H1 (cell line): ENCODE results near the gene KIZ. TPM values are rescaled to one million over a fixed set of nuclear protein-coding genes. Genes with fewer than 3 reads are reported as not detected.

Source experiments
- CTCF ChIA-PET: fragments of 300-600 bp; sonication (Branson Sonifier 250); formaldehyde crosslinking; loops from one replicate; lab custom pipeline; 2021; ENCODE audit not compliant: partially characterized antibody; lab: Charles Lee
- POLR2A ChIA-PET: fragments of 300-600 bp; sonication (Branson Sonifier 250); formaldehyde crosslinking; loops from one replicate; lab custom pipeline; 2021; ENCODE audit warnings: inconsistent platforms; ENCODE audit not compliant: partially characterized antibody; lab: Charles Lee
- DNase-seq, 2 experiments: peaks; one replicate each; pipeline versions ENCODE4 v3.0.0 to v3.0.0-alpha.2; 2010 to 2022; ENCODE audit warnings: low spot score in 2 of 2, low read depth in 1 of 2, mixed read lengths in 1 of 2
- FAIRE-seq: peaks from 2 replicates; lab custom pipeline; 2011; peaks lifted over from hg19 to GRCh38; lab: Jason Lieb, UNC
- H2AFZ ChIP-seq: 2 replicates; pipeline ENCODE4 v1.8.1; 2012; ENCODE audit warnings: low read length, inconsistent platforms
- H2AK5ac ChIP-seq: 2 replicates; pipeline ENCODE4 v1.6.1; 2013; ENCODE audit warnings: low read depth, low read length
- H2BK120ac ChIP-seq: replicated peaks from 2 replicates; pipeline ENCODE3; 2013; ENCODE audit warnings: low read depth, low read length, inconsistent platforms
- H2BK12ac ChIP-seq: 2 replicates; pipeline ENCODE4 v1.6.1; 2013; ENCODE audit warnings: low read depth, low read length
- H2BK15ac ChIP-seq: 2 replicates; pipeline ENCODE4 v1.6.1; 2013; ENCODE audit warnings: low read length
- H2BK20ac ChIP-seq: 2 replicates; pipeline ENCODE4 v1.6.1; 2013; ENCODE audit warnings: low read length
- H2BK5ac ChIP-seq: 2 replicates; pipeline ENCODE4 v1.6.1; 2013; ENCODE audit warnings: low read depth, low read length
- H3K14ac ChIP-seq: 2 replicates; pipeline ENCODE4 v1.6.1; 2013; ENCODE audit warnings: inconsistent platforms; ENCODE audit not compliant: insufficient read length
- H3K18ac ChIP-seq: 2 replicates; pipeline ENCODE4 v1.6.1; 2013; ENCODE audit warnings: low read length; ENCODE audit errors: extremely low read depth
- H3K23ac ChIP-seq: 2 replicates; pipeline ENCODE4 v1.6.1; 2013; ENCODE audit warnings: inconsistent platforms; ENCODE audit not compliant: insufficient read length
- H3K23me2 ChIP-seq: 2 replicates; pipeline ENCODE4 v1.6.1; 2013; ENCODE audit warnings: low read depth, low read length
- H3K27ac ChIP-seq: 2 replicates; pipeline ENCODE4 v1.6.1; 2011; ENCODE audit warnings: low read depth, low read length, inconsistent platforms
- H3K27me3 ChIP-seq, 4 experiments: replicated peaks in 1 of 4; 1 replicate in 1 of 4; 2 replicates in 3 of 4; pipeline versions ENCODE4 v1.6.1 to v1.8.1; 2011 to 2013; ENCODE audit warnings: low read length in 3 of 4, mild to moderate bottlenecking in 3 of 4, inconsistent platforms in 2 of 4, mixed read lengths in 2 of 4, moderate library complexity in 1 of 4; ENCODE audit not compliant: control insufficient read depth in 3 of 4, insufficient read depth in 3 of 4; ENCODE audit errors: extremely low read depth in 1 of 4
- H3K36me3 ChIP-seq, 4 experiments: 2 replicates each; pipeline versions ENCODE4 v1.6.1 to v1.8.1; 2011 to 2013; ENCODE audit warnings: mild to moderate bottlenecking in 4 of 4, low read length in 3 of 4, moderate library complexity in 2 of 4, control low read depth in 1 of 4, inconsistent platforms in 1 of 4; ENCODE audit not compliant: insufficient read depth in 4 of 4, control insufficient read depth in 2 of 4
- H3K4ac ChIP-seq: replicated peaks from 2 replicates; pipeline ENCODE3; 2013; ENCODE audit warnings: low read length, low read depth, mixed read lengths, inconsistent platforms; ENCODE audit not compliant: insufficient read length
- H3K4me1 ChIP-seq, 4 experiments: replicated peaks in 1 of 4; 1 replicate in 1 of 4; 2 replicates in 3 of 4; pipeline versions ENCODE4 v1.6.1 to v1.8.1; 2011 to 2013; ENCODE audit warnings: low read length in 3 of 4, inconsistent platforms in 2 of 4, mixed read lengths in 1 of 4; ENCODE audit not compliant: insufficient read depth in 4 of 4, control insufficient read depth in 3 of 4
- H3K4me2 ChIP-seq, 2 experiments: 2 replicates each; pipeline versions ENCODE4 v1.6.1 to v1.8.1; 2011 to 2013; ENCODE audit warnings: low read depth in 2 of 2, low read length in 2 of 2, control low read depth in 1 of 2, inconsistent platforms in 1 of 2, mild to moderate bottlenecking in 1 of 2; ENCODE audit not compliant: insufficient read depth in 1 of 2
- H3K4me3 ChIP-seq, 4 experiments: fragments of 200-600, 300-600 bp in 1 of 4; sonication (generic), shearing (Covaris generic), sonication (Bioruptor Twin) in 1 of 4; 2 replicates each; pipeline versions ENCODE4 v1.5.1 to v1.8.1; 2011 to 2016; ENCODE audit warnings: low read length in 4 of 4, low read depth in 3 of 4, control low read depth in 2 of 4, inconsistent platforms in 2 of 4, mild to moderate bottlenecking in 2 of 4, mixed read lengths in 1 of 4, moderate library complexity in 1 of 4; ENCODE audit not compliant: insufficient read depth in 2 of 4; ENCODE audit errors: extremely low read depth in 1 of 4
- H3K56ac ChIP-seq: replicated peaks from 2 replicates; pipeline ENCODE3; 2013; ENCODE audit warnings: low read depth, mild to moderate bottlenecking, mixed read lengths, low read length, inconsistent platforms; ENCODE audit not compliant: insufficient read length
- H3K79me1 ChIP-seq: 2 replicates; pipeline ENCODE4 v1.6.1; 2013; ENCODE audit warnings: low read depth, low read length, control low read depth
- H3K79me2 ChIP-seq, 2 experiments: 2 replicates each; pipeline versions ENCODE4 v1.6.1 to v1.8.1; 2012 to 2013; ENCODE audit warnings: low read length in 2 of 2, mild to moderate bottlenecking in 2 of 2, inconsistent platforms in 1 of 2; ENCODE audit not compliant: insufficient read depth in 2 of 2, control insufficient read depth in 1 of 2
- H3K9ac ChIP-seq, 4 experiments: replicated peaks in 1 of 4; 1 replicate in 1 of 4; 2 replicates in 3 of 4; pipeline versions ENCODE4 v1.6.1 to v1.8.1; 2011 to 2013; ENCODE audit warnings: low read depth in 3 of 4, low read length in 3 of 4, control low read depth in 2 of 4, mild to moderate bottlenecking in 2 of 4, moderate library complexity in 2 of 4, inconsistent platforms in 1 of 4; ENCODE audit errors: extremely low read depth in 1 of 4
- H3K9me3 ChIP-seq, 2 experiments: 2 replicates each; pipeline versions ENCODE4 v1.6.1 to v1.8.1; 2012 to 2013; ENCODE audit warnings: mild to moderate bottlenecking in 2 of 2, moderate library complexity in 2 of 2, control low read depth in 1 of 2, inconsistent platforms in 1 of 2, low read depth in 1 of 2, low read length in 1 of 2, mixed read lengths in 1 of 2; ENCODE audit not compliant: insufficient read depth in 2 of 2
- H4K20me1 ChIP-seq, 2 experiments: replicated peaks in 1 of 2; 2 replicates each; pipeline versions ENCODE3 to v1.8.1; 2011 to 2013; ENCODE audit warnings: inconsistent platforms in 2 of 2, low read length in 2 of 2, mild to moderate bottlenecking in 1 of 2; ENCODE audit not compliant: insufficient read depth in 2 of 2, control insufficient read depth in 1 of 2
- H4K5ac ChIP-seq: 2 replicates; pipeline ENCODE4 v1.6.1; 2013; ENCODE audit warnings: low read length, low read depth, mixed read lengths, inconsistent platforms; ENCODE audit not compliant: insufficient read length
- H4K8ac ChIP-seq: 2 replicates; pipeline ENCODE4 v1.8.0; 2013; ENCODE audit warnings: mild to moderate bottlenecking, moderate library complexity, low read length, inconsistent platforms; ENCODE audit not compliant: insufficient read depth; ENCODE audit errors: extremely low read depth
- H4K91ac ChIP-seq: replicated peaks from 2 replicates; pipeline ENCODE3; 2013; ENCODE audit warnings: low read length, mixed read lengths, inconsistent platforms; ENCODE audit not compliant: insufficient read length
- EP300 ChIP-seq, 2 experiments: IDR thresholded peaks; 1 replicate in 1 of 2; 2 replicates in 1 of 2; pipeline ENCODE4 v1.6.1; 2011 to 2012; ENCODE audit warnings: low read depth in 2 of 2, low read length in 2 of 2, mild to moderate bottlenecking in 2 of 2, borderline replicate concordance in 1 of 2, inconsistent platforms in 1 of 2, moderate library complexity in 1 of 2
- JUND ChIP-seq: IDR thresholded peaks from 2 replicates; pipeline ENCODE4 v1.6.1; 2011; ENCODE audit warnings: mild to moderate bottlenecking, improper control_type of control experiment, low read length
- POU5F1 ChIP-seq: IDR thresholded peaks from 2 replicates; pipeline ENCODE4 v1.6.1; 2011; ENCODE audit warnings: low read depth, mild to moderate bottlenecking, low read length, moderate library complexity
- TAF1 ChIP-seq: IDR thresholded peaks from 2 replicates; pipeline ENCODE4 v1.6.1; 2011; ENCODE audit warnings: mild to moderate bottlenecking, low read depth, low read length
- WGBS, 2 experiments: shearing (Covaris generic) in 1 of 2; methylation state at CpG; one replicate each; pipeline versions ENCODE4 v1.1.6 to v1.1.7; 2013 to 2015; ENCODE audit warnings: low lambda C conversion rate in 2 of 2, mixed read lengths in 2 of 2, inconsistent platforms in 1 of 2, low coverage in 1 of 2, missing lambda C conversion rate in 1 of 2; ENCODE audit not compliant: insufficient replicate concordance in 2 of 2, insufficient coverage in 1 of 2, insufficient read length in 1 of 2; ENCODE audit errors: extremely low coverage in 1 of 2, missing lambda C conversion rate in 1 of 2; 5-methylcytosine and 5-hydroxymethylcytosine counted together
- polyA plus RNA-seq, 7 experiments: library from polyadenylated mRNA; depleted of rRNA in 3 of 7; stranded (reverse) in 5 of 7; unstranded in 2 of 7; fragments of >200 nt in 5 of 7; fragments of 200-250 nt in 2 of 7; gene quantifications; 1 replicate in 5 of 7; 2 replicates in 1 of 7; 4 replicates in 1 of 7; pipeline versions ENCODE4 v1.2.1 to v1.2.3, GENCODE V29; 2011 to 2013; ENCODE audit warnings: missing spikeins in 2 of 7, mixed read lengths in 2 of 7
- total RNA-seq: library from RNA; stranded (reverse); fragmentation: NEBNext Ultra II Directional; extraction: Animal tissue kit (Norgen Biotek cat#: 25700); gene quantifications from 2 replicates; pipeline ENCODE4 v1.2.1, GENCODE V29; 2021

Gene KIZ
- total and polyA plus RNA-seq, 2 of the 8 experiments (the other 6 are each of a cell fraction or from before 2014, with no cell fraction given), result 13.0 to 51.7 TPM

- CTCF ChIA-PET, result interaction anchor here (0.6 to 1.4 kb wide), 3 partner anchors 131 to 271 kb away, joined by 3 to 6 read pairs (median 3); no protein-coding TSS in a partner anchor
- 78% methylated on average over 10 of the region's 10 CpGs; no CpG with 5 or more reads in 1 of the 2 experiments for WGBS, 2 experiments
- 0 out of 2 replicates have a peak overlapping the region, but pooled peaks have one; percentile 4 for H2BK20ac ChIP-seq
- no peak for TF ChIP-seq JUND
- TF ChIP-seq POU5F1, result no peak
- TF ChIP-seq TAF1, result no peak
- no peak for TF ChIP-seq EP300 (IDR thresholded peaks at IDR 0.05; ENCODE audit: borderline replicate concordance in 1 of 2, low read depth in 2 of 2, low read length in 2 of 2)
These were observed 106.8 kb downstream of the KIZ start for GRCh38 chr20:21232546-21233280.

More at GRCh38 chr20:21232546-21233280, 106.8 kb downstream of the KIZ start:
- Histone ChIP-seq H2AK5ac (no peak overlapping the region), H3K4me3 (no peak overlapping the region), H3K79me1 (no peaks in the 10 kb centered on the region; the same call in 1 of the 2 replicates), H2BK15ac (no peak overlapping the region), H2BK120ac (no peak overlapping the region), H4K5ac (no peak overlapping the region), H4K8ac (no peak overlapping the region), H4K91ac (no peak overlapping the region), H3K79me2 (no peaks in the 10 kb centered on the region), H3K4me2 (peak overlapping the region in 1 of 2 experiments; percentile 23; a peak in 1 of 4 replicates), H4K20me1 (no peaks in the 10 kb centered on the region), H3K9me3 (no peaks in the 10 kb centered on the region), H3K27me3 (no peaks in the 10 kb centered on the region), H3K4ac (no peak overlapping the region), H2BK5ac (no peak overlapping the region), H3K4me1 (peaks cover 0 to 20% (median 10%) of the 10 kb centered on the region in 4 experiments; a peak in 3 of 7 replicates), H3K23ac (no peak overlapping the region), H3K27ac (no peak overlapping the region), H3K36me3 (peaks cover 0 to 20% (median 9%) of the 10 kb centered on the region in 4 experiments; a peak in 5 of 8 replicates), H2BK12ac (no peak overlapping the region), H3K14ac (no peak overlapping the region), H3K9ac (no peak overlapping the region), H3K56ac (no peak overlapping the region), H3K23me2 (no peaks in the 10 kb centered on the region), H2AFZ (no peak overlapping the region), H3K18ac (no peak overlapping the region)
- POLR2A ChIA-PET, result no interaction called here
- FAIRE-seq (peak; percentile 7), DNase-seq (no peak)
